Psoas muscle (tissue), 8 donors: ENCODE results near the gene CCT3. TPM values are rescaled to one million over a fixed set of nuclear protein-coding genes. Genes with fewer than 3 reads are reported as not detected.
"Not testable (repeated sequence)": the region's sequence is repeated elsewhere in the genome, so short reads cannot be mapped to it uniquely, and the experiment has no call there.

Experiments used
- ATAC-seq, 4 donors: fragments of 200-7000 bp; cut with Tn5 transposase; one replicate each; pipeline ENCODE4 v1.9.1; 2020; ENCODE audit warnings: moderate library complexity in 3 of 4, mild to moderate bottlenecking in 2 of 4
- DNase-seq, 2 donors: peaks; one replicate each; pipeline ENCODE4 v3.0.0-alpha.2; 2020
- H3K27ac ChIP-seq: fragments of 200-600 bp; one replicate; pipeline ENCODE4 v1.8.0; 2022
- H3K27me3 ChIP-seq, 3 donors: fragments of 200-600 bp in 1 of 3; one replicate each; pipeline versions ENCODE4 v1.6.1 to v1.8.0; 2013 to 2022; ENCODE audit warnings: low read length in 2 of 3, mild to moderate bottlenecking in 2 of 3, moderate library complexity in 1 of 3; ENCODE audit not compliant: insufficient read depth in 3 of 3
- H3K36me3 ChIP-seq, 2 donors: fragments of 200-600 bp in 1 of 2; one replicate each; pipeline versions ENCODE4 v1.6.1 to v1.8.0; 2013 to 2022; ENCODE audit warnings: low read depth in 1 of 2, mild to moderate bottlenecking in 1 of 2, moderate library complexity in 1 of 2; ENCODE audit not compliant: insufficient read depth in 1 of 2
- H3K4me1 ChIP-seq: fragments of 200-600 bp; one replicate; pipeline ENCODE4 v1.8.0; 2022
- H3K4me3 ChIP-seq: fragments of 200-600 bp; one replicate; pipeline ENCODE4 v1.8.0; 2022; ENCODE audit warnings: mild to moderate bottlenecking
- H3K9me3 ChIP-seq: fragments of 200-600 bp; one replicate; pipeline ENCODE4 v1.8.0; 2022
- WGBS, 3 donors: extraction: QIAGEN DNeasy Blood & Tissue Kit; methylation state at CpG; one replicate each; pipeline versions ENCODE4 v1.1.6 to v1.1.7; 2013; 5-methylcytosine and 5-hydroxymethylcytosine counted together
- intact Hi-C, 2 donors: fragments of 100-400 bp; cut with DNase I; formaldehyde crosslinking; loops; one replicate each; pipeline versions ENCODE4 v1.11.0 to v1.14.2; 2022
- polyA plus RNA-seq, 3 donors: library from polyadenylated mRNA; stranded (reverse); fragments of 200-250 nt; gene quantifications; one replicate each; pipeline ENCODE4 v1.2.3, GENCODE V29; 2013
- total RNA-seq, 4 donors: library from RNA; stranded (reverse); fragmentation: NEBNext Ultra II Directional in 2 of 4; extraction: Animal tissue kit (Norgen Biotek cat#: 25700) in 2 of 4; gene quantifications; one replicate each; pipeline versions ENCODE4 v1.2.1 to v1.2.4, GENCODE V29; 2021 to 2023
- TF ChIP-seq, protein P1 (sequence below): fragments of 200-600 bp; IDR thresholded peaks from one replicate; pipeline ENCODE4 v1.8.0; 2022; ENCODE audit warnings: antibody characterized with exemption
- donor health status: healthy with polysubstance abuse.
- donor health status: DM: no; HTN: no; CAD: no; lungs with moderate emphysema.
- donor health status: Bipolar disorder and iron deficiency.
- donor health status: healthy.
- donor health status: DM: yes; HTN: yes; CAD: no.
- donor health status: DM: no; HTN: no; CAD: no.
- donor health status: DM: no; HTN: no; CAD: no.
- donor health status: DM: yes; HTN: yes; CAD: no.

CCT3 gene
- total and polyA plus RNA-seq, 7 donors: 144 to 258 (median 180) TPM

GRCh38 chr1:156346636-156347035 lies 8.5 kb upstream of the CCT3 start:
- H3K27ac ChIP-seq: no peak overlapping the region
- no peaks in the 10 kb centered on the region for H3K9me3 ChIP-seq
- TF ChIP-seq, protein P1, sequence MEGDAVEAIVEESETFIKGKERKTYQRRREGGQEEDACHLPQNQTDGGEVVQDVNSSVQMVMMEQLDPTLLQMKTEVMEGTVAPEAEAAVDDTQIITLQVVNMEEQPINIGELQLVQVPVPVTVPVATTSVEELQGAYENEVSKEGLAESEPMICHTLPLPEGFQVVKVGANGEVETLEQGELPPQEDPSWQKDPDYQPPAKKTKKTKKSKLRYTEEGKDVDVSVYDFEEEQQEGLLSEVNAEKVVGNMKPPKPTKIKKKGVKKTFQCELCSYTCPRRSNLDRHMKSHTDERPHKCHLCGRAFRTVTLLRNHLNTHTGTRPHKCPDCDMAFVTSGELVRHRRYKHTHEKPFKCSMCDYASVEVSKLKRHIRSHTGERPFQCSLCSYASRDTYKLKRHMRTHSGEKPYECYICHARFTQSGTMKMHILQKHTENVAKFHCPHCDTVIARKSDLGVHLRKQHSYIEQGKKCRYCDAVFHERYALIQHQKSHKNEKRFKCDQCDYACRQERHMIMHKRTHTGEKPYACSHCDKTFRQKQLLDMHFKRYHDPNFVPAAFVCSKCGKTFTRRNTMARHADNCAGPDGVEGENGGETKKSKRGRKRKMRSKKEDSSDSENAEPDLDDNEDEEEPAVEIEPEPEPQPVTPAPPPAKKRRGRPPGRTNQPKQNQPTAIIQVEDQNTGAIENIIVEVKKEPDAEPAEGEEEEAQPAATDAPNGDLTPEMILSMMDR: no peak
- H3K4me3 ChIP-seq: no peak overlapping the region
- peaks cover 0 to 2% (median 0%) of the 10 kb centered on the region in 3 donors for H3K27me3 ChIP-seq
- H3K36me3 ChIP-seq: no peaks in the 10 kb centered on the region
- intact Hi-C loops: no loop called here
- no peak for DNase-seq
- WGBS, 3 donors: 39 to 46% (median 42%) methylated on average over 2 of the region's 2 CpGs
- no peaks in the 10 kb centered on the region for H3K4me1 ChIP-seq
- ATAC-seq: no peak

- H3K27ac ChIP-seq, H3K4me3 ChIP-seq, DNase-seq, H3K4me1 ChIP-seq, H3K36me3 ChIP-seq, H3K27me3 ChIP-seq, H3K9me3 ChIP-seq, ATAC-seq, intact Hi-C loops: not testable (repeated sequence)
- WGBS, 3 donors: 85 to 97% (median 87%) methylated on average over 2 of the region's 2 CpGs
Observed at GRCh38 chr1:156346035-156346434, 7.9 kb upstream of the CCT3 start.

DNA sequence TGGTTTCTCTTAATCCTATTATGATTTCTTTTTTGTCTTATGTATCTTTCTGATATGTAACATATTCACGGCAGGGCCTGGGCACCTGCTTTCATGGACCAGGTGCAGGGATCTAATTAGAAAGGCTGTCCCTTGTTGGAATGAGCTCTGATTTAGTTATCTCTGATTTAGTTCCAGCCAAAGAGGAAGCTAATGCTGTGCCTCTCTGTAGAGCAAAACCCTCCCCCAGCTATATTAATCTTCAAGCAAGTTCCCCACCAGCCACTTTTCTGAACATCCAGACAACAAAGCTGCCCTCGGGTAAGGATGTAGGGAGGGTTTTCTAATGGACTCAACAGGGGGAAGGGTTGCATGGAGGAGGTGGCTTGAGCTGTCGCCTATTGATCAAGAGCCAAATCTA lies 6.3 kb upstream of the CCT3 start:
- DNase-seq: no peak
- H3K4me3 ChIP-seq: no peak overlapping the region
- no peaks in the 10 kb centered on the region for H3K36me3 ChIP-seq
- intact Hi-C loops: no loop called here
- TF ChIP-seq, protein P1: no peak
- no peak overlapping the region for H3K27ac ChIP-seq
- H3K27me3 ChIP-seq: peaks cover 0 to 2% (median 0%) of the 10 kb centered on the region in 3 donors
- 70 to 75% (median 72%) methylated on average over 3 of the region's 3 CpGs for WGBS, 3 donors
- H3K9me3 ChIP-seq: no peaks in the 10 kb centered on the region
- ATAC-seq: no peak
- H3K4me1 ChIP-seq: no peaks in the 10 kb centered on the region

- DNase-seq (no peak), ATAC-seq (no peak)
- H3K4me3 ChIP-seq: no peak overlapping the region
- H3K36me3 ChIP-seq: no peaks in the 10 kb centered on the region
- intact Hi-C loops: no loop called here
- no peaks in the 10 kb centered on the region for H3K27me3 ChIP-seq
- H3K27ac ChIP-seq: no peak overlapping the region
- H3K9me3 ChIP-seq: no peaks in the 10 kb centered on the region
- TF ChIP-seq, protein P1: no peak
- H3K4me1 ChIP-seq: peaks cover under 1% of the 10 kb centered on the region
- 67 to 77% (median 72%) methylated on average over 1 of the region's 1 CpG for WGBS, 3 donors
Observed at GRCh38 chr1:156342166-156342955, 4.3 kb upstream of the CCT3 start.

GRCh38 chr1:156337888-156338179 lies 258 bp downstream of the CCT3 start:
- peaks cover 19% of the 10 kb centered on the region for H3K4me1 ChIP-seq
- 0 to 1% (median 0%) methylated on average over 13 to 14 of the region's 14 CpGs for WGBS, 3 donors
- H3K9me3 ChIP-seq: no peaks in the 10 kb centered on the region
- H3K27me3 ChIP-seq: no peaks in the 10 kb centered on the region
- ATAC-seq: peak; percentile 39 to 53 (median 40)
- intact Hi-C loops: no loop called here
- TF ChIP-seq, protein P1: no peak
- H3K36me3 ChIP-seq: peaks cover 2 to 37% of the 10 kb centered on the region in 2 donors
- H3K4me3 ChIP-seq: peak overlapping the region; percentile 97
- H3K27ac ChIP-seq: peak overlapping the region; percentile 92
- peak in 1 of 2 donors; percentile 19 for DNase-seq
